Measurements from ENCODE around the gene DHX34. TPM values are rescaled to one million over a fixed set of nuclear protein-coding genes. Genes with fewer than 3 reads are reported as not detected.
"Not testable (repeated sequence)": the region's sequence is repeated elsewhere in the genome, so short reads cannot be mapped to it uniquely, and the experiment has no call there.

Gene DHX34
- total and polyA plus RNA-seq, 2 donors from 2014 or later, result 7.2 to 13.6 TPM

DNA sequence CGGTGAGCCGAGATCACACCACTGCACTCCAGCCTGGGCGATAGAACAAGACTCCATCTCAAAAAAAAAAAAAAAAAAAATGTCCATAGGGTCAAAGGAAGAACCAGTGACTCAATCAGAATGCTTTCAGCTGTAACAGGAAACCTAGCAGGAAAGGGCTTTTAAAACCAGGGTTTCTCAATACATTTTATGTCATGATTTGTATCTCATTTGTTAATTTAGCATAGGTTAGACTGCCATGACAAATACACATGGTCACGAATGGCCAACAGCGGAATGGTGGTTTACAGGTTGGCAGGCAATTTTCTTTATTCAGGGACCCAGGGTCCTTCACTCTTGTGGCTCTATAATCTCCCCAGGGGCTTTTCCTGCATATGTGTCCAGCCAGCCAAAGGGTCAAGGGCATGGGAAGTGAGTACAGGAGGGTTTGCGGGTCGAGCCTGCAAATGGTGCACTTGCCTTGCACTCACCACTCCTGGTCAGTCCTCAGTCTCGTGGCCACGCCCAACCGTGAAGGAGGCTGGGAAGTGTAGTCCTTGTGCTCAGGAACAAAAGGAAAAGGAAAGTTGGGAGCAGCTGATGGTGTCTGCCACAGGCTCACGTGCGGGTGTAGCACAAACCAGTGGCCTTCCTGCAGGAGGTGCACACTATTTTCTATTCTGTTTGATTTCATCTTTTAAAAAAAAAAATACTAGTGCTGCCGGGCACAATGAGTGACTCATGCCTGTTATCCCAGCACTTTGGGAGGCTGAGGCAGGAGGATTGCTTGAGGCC is 14.8 kb downstream of the DHX34 start:
- H3K27ac ChIP-seq (ENCODE audit: low read depth in 2 of 2, low read length in 2 of 2), result no peak overlapping the region
- no peaks in the 10 kb centered on the region for H3K4me1 ChIP-seq (ENCODE audit: control insufficient read depth in 2 of 3, insufficient read depth in 2 of 3, low read depth in 1 of 3, low read length in 3 of 3)
- H3K9ac ChIP-seq (ENCODE audit: low read length in 3 of 3), result no peak overlapping the region
- TF ChIP-seq, protein P1, sequence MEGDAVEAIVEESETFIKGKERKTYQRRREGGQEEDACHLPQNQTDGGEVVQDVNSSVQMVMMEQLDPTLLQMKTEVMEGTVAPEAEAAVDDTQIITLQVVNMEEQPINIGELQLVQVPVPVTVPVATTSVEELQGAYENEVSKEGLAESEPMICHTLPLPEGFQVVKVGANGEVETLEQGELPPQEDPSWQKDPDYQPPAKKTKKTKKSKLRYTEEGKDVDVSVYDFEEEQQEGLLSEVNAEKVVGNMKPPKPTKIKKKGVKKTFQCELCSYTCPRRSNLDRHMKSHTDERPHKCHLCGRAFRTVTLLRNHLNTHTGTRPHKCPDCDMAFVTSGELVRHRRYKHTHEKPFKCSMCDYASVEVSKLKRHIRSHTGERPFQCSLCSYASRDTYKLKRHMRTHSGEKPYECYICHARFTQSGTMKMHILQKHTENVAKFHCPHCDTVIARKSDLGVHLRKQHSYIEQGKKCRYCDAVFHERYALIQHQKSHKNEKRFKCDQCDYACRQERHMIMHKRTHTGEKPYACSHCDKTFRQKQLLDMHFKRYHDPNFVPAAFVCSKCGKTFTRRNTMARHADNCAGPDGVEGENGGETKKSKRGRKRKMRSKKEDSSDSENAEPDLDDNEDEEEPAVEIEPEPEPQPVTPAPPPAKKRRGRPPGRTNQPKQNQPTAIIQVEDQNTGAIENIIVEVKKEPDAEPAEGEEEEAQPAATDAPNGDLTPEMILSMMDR (IDR thresholded peaks at IDR 0.05; ENCODE audit: borderline replicate concordance, extremely low read depth, insufficient read depth), result no peak
- no peaks in the 10 kb centered on the region for H3K27me3 ChIP-seq (ENCODE audit: control insufficient read depth, insufficient read depth, low read length)
- intact Hi-C loops (cut with DNase I), result no loop called here
- DNase-seq, result no peak
- peaks cover 3 to 34% (median 15%) of the 10 kb centered on the region in 3 donors for H3K36me3 ChIP-seq (ENCODE audit: control insufficient read depth in 2 of 3, insufficient read depth in 3 of 3, low read length in 3 of 3)
- FAIRE-seq, result no peak
- no peak overlapping the region for H3K4me3 ChIP-seq (ENCODE audit: low read length in 3 of 3)
- no peaks in the 10 kb centered on the region for H3K9me3 ChIP-seq (ENCODE audit: control insufficient read depth in 2 of 3, insufficient read depth in 1 of 3, low read length in 3 of 3)

DNA sequence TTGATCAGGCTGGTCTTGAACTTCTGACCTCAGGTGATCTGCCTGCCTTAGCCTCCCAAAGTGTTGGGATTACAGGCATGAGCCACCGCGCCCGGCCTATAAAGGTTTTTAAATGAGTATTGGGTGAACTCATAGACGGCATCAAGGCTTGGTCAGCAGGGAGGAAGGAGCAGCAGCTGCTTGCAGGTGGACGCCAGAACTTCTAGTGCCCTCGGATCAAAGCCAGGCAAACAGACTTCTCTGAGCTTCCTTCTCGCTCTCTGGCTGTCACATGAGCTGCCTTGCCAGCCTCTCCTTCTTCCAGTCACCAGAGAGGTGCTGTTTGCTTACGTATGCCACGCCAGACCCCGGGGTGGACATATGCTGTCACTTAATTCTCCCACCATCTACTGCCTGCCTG is 16.3 kb downstream of the DHX34 start:
- H3K4me3 ChIP-seq (ENCODE audit: low read length in 3 of 3); H3K9ac ChIP-seq (ENCODE audit: low read length in 3 of 3); H3K4me1 ChIP-seq (ENCODE audit: control insufficient read depth in 2 of 3, insufficient read depth in 2 of 3, low read depth in 1 of 3, low read length in 3 of 3); FAIRE-seq; DNase-seq; H3K9me3 ChIP-seq (ENCODE audit: control insufficient read depth in 2 of 3, insufficient read depth in 1 of 3, low read length in 3 of 3); intact Hi-C loops (cut with DNase I); H3K27ac ChIP-seq (ENCODE audit: low read depth in 2 of 2, low read length in 2 of 2); H3K27me3 ChIP-seq (ENCODE audit: control insufficient read depth, insufficient read depth, low read length): not testable (repeated sequence)
- peaks cover 0 to 34% (median 17%) of the 10 kb centered on the region in 3 donors for H3K36me3 ChIP-seq (ENCODE audit: control insufficient read depth in 2 of 3, insufficient read depth in 3 of 3, low read length in 3 of 3)

DNA sequence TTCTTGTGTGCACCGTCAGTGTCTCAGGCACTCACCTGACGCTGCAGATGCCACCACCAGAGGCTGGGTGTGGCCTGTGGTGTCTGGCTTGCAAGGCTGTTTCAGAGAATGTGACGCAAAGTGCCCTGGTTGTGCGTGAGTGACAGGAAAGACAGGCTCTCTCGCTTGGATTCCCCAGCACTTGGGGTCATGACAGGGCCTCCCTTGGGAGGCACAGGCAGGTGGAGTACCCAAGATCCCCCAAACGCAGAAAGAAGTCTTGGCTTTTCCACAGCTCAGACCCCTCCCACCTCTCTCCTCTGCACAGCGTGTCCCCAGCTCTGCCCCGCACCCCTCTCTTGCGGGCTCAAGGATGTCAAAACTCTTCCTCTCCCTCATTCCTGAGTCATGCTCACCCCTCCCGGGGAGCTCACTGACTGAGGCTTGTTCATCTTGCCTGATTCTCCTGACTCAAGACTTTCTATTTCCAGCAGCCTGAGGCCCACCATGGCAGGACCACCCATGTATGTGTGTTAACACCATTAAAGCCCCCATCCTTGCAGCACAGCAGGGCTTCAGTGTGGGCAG is 21.0 kb downstream of the DHX34 start:
- no peaks in the 10 kb centered on the region for H3K27me3 ChIP-seq (ENCODE audit: control insufficient read depth, insufficient read depth, low read length)
- no peaks in the 10 kb centered on the region for H3K4me1 ChIP-seq (ENCODE audit: control insufficient read depth in 2 of 3, insufficient read depth in 2 of 3, low read depth in 1 of 3, low read length in 3 of 3)
- no peak overlapping the region for H3K4me3 ChIP-seq (ENCODE audit: low read length in 3 of 3)
- H3K27ac ChIP-seq (ENCODE audit: low read depth in 2 of 2, low read length in 2 of 2), result no peak overlapping the region
- intact Hi-C loops (cut with DNase I), result no loop called here
- H3K36me3 ChIP-seq (ENCODE audit: control insufficient read depth in 2 of 3, insufficient read depth in 3 of 3, low read length in 3 of 3), result peaks cover 0 to 25% (median 13%) of the 10 kb centered on the region in 3 donors
- TF ChIP-seq, protein P1 (IDR thresholded peaks at IDR 0.05; ENCODE audit: borderline replicate concordance, extremely low read depth, insufficient read depth), result no peak
- DNase-seq (no peak), FAIRE-seq (no peak)
- no peaks in the 10 kb centered on the region for H3K9me3 ChIP-seq (ENCODE audit: control insufficient read depth in 2 of 3, insufficient read depth in 1 of 3, low read length in 3 of 3)
- no peak overlapping the region for H3K9ac ChIP-seq (ENCODE audit: low read length in 3 of 3)

DNA sequence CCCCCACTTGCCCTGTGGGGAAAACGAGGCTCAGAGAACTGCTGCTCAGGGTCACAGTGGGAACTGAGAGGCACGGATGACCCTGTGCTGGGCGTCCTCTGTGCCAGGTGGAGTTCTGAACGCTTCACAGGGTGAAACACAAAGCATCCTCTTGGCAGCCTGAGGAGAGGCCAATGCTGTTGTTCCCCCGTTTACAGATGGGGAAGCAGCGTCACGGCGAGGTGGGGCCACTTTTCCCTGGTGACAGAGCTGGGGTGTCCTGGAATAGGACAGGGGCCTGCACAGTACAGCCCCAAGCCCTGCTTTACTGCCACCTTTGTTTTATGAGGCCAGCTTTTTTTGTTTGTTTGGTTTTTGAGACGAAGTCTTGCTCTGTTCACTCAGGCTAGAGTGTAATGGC is 22.1 kb downstream of the DHX34 start:
- DNase-seq (no peak), FAIRE-seq (no peak)
- Histone ChIP-seq H3K27me3 (ENCODE audit: control insufficient read depth, insufficient read depth, low read length) (no peaks in the 10 kb centered on the region), H3K9me3 (ENCODE audit: control insufficient read depth in 2 of 3, insufficient read depth in 1 of 3, low read length in 3 of 3) (no peaks in the 10 kb centered on the region), H3K36me3 (ENCODE audit: control insufficient read depth in 2 of 3, insufficient read depth in 3 of 3, low read length in 3 of 3) (peaks cover 0 to 26% (median 15%) of the 10 kb centered on the region in 3 donors), H3K27ac (ENCODE audit: low read depth in 2 of 2, low read length in 2 of 2) (no peak overlapping the region), H3K4me1 (ENCODE audit: control insufficient read depth in 2 of 3, insufficient read depth in 2 of 3, low read depth in 1 of 3, low read length in 3 of 3) (no peaks in the 10 kb centered on the region), H3K4me3 (ENCODE audit: low read length in 3 of 3) (no peak overlapping the region), H3K9ac (ENCODE audit: low read length in 3 of 3) (no peak overlapping the region)
- TF ChIP-seq, protein P1 (IDR thresholded peaks at IDR 0.05; ENCODE audit: borderline replicate concordance, extremely low read depth, insufficient read depth), result no peak
- intact Hi-C loops (cut with DNase I), result no loop called here
